ENCODE data around the gene CLEC4F.
"Not testable (repeated sequence)": the region's sequence is repeated elsewhere in the genome, so short reads cannot be mapped to it uniquely, and the experiment has no call there.

CLEC4F gene

DNA sequence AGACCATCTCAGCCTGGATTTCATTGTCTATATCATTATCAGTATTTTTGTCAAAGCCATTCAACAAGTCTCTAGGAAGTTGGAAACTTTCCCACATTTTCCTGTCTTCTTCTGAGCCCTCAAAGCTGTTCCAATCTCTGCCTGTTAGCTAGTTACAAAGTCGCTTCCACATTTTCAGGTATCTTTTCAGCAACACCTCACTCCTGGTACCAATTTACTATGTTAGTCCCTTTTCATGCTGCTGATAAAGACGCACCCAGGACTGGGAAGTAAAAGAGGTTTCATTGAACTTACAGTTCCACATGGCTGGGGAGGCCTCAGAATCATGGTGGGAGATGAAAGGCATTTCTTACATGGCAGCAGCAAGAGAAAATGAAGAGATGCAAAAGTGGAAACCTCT is 20.7 kb downstream of the CLEC4F start:
- CTCF ChIA-PET: no interaction called here
- POLR2A ChIA-PET: no interaction called here
- Histone ChIP-seq H3K9me3 (ENCODE audit: control extremely low read depth in 1 of 5, control insufficient read depth in 4 of 5, insufficient read depth in 2 of 5, low read depth in 1 of 5, low read length in 4 of 5) (peaks cover 0 to 6% (median 0%) of the 10 kb centered on the region in 5 experiments), H3K27ac (ENCODE audit: insufficient read depth in 1 of 2, low read depth in 1 of 2, low read length in 2 of 2, poor library complexity in 1 of 2, severe bottlenecking in 2 of 2) (no peak overlapping the region), H3K4me3 (ENCODE audit: control insufficient read depth in 1 of 7, extremely low read depth in 1 of 7, insufficient read depth in 4 of 7, low read depth in 2 of 7, low read length in 6 of 7) (no peak overlapping the region), H3K36me3 (ENCODE audit: control insufficient read depth in 4 of 4, insufficient read depth in 4 of 4, low read length in 3 of 4) (no peaks in the 10 kb centered on the region), H3K27me3 (replicated peaks in 2 of 5; ENCODE audit: control insufficient read depth in 4 of 5, insufficient read depth in 5 of 5, low read length in 4 of 5) (peaks cover 0 to 26% (median 20%) of the 10 kb centered on the region in 5 experiments), H3K4me1 (ENCODE audit: control extremely low read depth in 1 of 4, control insufficient read depth in 4 of 4, insufficient read depth in 4 of 4, low read length in 3 of 4) (no peaks in the 10 kb centered on the region)
- WGBS (ENCODE audit: insufficient coverage): 100% methylated on average over 2 of the region's 2 CpGs
- no peak for DNase-seq

DNA sequence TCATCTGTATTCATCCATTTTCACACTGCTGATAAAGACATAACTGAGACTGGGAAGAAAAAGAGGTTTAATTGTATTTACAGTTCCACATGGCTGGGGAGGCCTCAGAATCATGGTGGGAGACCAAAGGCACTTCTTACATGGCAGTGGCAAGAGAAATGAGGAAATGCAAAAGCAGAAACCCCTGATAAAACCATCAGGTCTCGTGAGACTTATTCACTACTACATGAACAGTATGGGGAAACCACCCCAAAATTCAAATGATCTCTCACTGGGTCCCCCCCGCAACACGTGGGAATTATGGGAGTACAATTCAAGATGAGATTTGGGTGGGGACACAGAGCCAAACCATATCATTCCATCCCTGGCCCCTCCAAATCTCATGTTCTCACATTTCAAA is 22.4 kb downstream of the CLEC4F start:
- H3K27ac ChIP-seq (ENCODE audit: insufficient read depth in 1 of 2, low read depth in 1 of 2, low read length in 2 of 2, poor library complexity in 1 of 2, severe bottlenecking in 2 of 2); DNase-seq; H3K4me1 ChIP-seq (ENCODE audit: control extremely low read depth in 1 of 4, control insufficient read depth in 4 of 4, insufficient read depth in 4 of 4, low read length in 3 of 4); H3K36me3 ChIP-seq (ENCODE audit: control insufficient read depth in 4 of 4, insufficient read depth in 4 of 4, low read length in 3 of 4); H3K9me3 ChIP-seq (ENCODE audit: control extremely low read depth in 1 of 5, control insufficient read depth in 4 of 5, insufficient read depth in 2 of 5, low read depth in 1 of 5, low read length in 4 of 5); POLR2A ChIA-PET; H3K4me3 ChIP-seq (ENCODE audit: control insufficient read depth in 1 of 7, extremely low read depth in 1 of 7, insufficient read depth in 4 of 7, low read depth in 2 of 7, low read length in 6 of 7): not testable (repeated sequence)
- CTCF ChIA-PET: interaction anchor here (1.2 kb wide), 1 partner anchor 9 kb away, joined by 3 read pairs; no protein-coding TSS in a partner anchor
- peaks cover 0 to 41% (median 25%) of the 10 kb centered on the region in 5 experiments for H3K27me3 ChIP-seq (replicated peaks in 2 of 5; ENCODE audit: control insufficient read depth in 4 of 5, insufficient read depth in 5 of 5, low read length in 4 of 5)
- no CpG with 5 or more reads among the region's 3 CpGs for WGBS (ENCODE audit: insufficient coverage)

DNA sequence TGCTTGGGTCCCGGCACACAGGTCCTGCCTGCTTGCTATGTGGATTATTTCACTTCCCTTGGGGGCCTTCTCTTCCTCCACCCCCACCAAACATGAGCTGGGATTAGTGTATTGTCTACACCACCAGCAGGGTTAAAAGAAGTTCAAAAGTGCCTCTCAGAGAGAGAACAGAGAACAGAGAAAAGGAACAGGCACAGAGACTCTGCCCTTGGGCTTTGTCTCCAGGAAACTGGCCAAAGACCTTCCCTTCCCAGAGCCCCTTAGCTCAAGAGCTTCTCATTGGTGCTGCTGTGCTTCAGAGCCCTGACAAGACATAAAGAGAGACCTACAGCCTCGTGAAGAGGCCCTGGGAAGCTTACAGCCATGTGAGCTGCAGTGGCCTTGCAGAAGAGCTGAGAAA is 22.9 kb downstream of the CLEC4F start:
- CTCF ChIA-PET: interaction anchor here (0.7 to 1.1 kb wide), 2 partner anchors 8 to 10 kb away, joined by 3 to 5 read pairs; no protein-coding TSS in a partner anchor
- WGBS (ENCODE audit: insufficient coverage): 63% methylated on average over 1 of the region's 2 CpGs

DNA sequence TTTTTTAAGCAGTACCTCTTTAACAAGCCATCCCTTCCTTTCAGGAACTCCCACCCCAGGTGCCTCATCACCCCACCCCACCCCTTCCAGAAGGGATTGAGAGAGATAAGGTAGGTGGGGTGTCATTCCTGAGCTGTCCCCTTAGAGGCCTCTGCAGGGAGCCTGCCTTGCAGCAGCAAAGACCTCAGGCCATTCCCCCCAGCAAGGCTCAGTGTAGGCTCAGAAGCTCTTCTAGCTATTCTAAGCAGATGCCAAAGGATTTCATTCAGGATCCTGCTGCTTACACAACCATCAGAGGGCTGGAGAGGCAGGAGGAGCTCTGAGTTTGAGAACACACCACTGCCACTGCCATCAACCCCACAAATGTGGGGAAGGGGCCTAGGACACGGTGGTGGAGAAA is 24.1 kb downstream of the CLEC4F start:
- H3K9me3 ChIP-seq (ENCODE audit: control extremely low read depth in 1 of 5, control insufficient read depth in 4 of 5, insufficient read depth in 2 of 5, low read depth in 1 of 5, low read length in 4 of 5): peaks cover 0 to 6% (median 0%) of the 10 kb centered on the region in 5 experiments
- peaks cover 8 to 42% (median 32%) of the 10 kb centered on the region in 5 experiments for H3K27me3 ChIP-seq (replicated peaks in 2 of 5; ENCODE audit: control insufficient read depth in 4 of 5, insufficient read depth in 5 of 5, low read length in 4 of 5)
- no CpG with 5 or more reads among the region's 1 CpG for WGBS (ENCODE audit: insufficient coverage)
- H3K4me3 ChIP-seq (ENCODE audit: control insufficient read depth in 1 of 7, extremely low read depth in 1 of 7, insufficient read depth in 4 of 7, low read depth in 2 of 7, low read length in 6 of 7): no peak overlapping the region
- no peak for DNase-seq
- ChIA-PET POLR2A (no interaction called here), CTCF (interaction anchor here (0.8 to 1.6 kb wide), 3 partner anchors 9 to 124 kb away, joined by 3 to 5 read pairs (median 3); no protein-coding TSS in a partner anchor)
- no peak overlapping the region for H3K27ac ChIP-seq (ENCODE audit: insufficient read depth in 1 of 2, low read depth in 1 of 2, low read length in 2 of 2, poor library complexity in 1 of 2, severe bottlenecking in 2 of 2)
- no peaks in the 10 kb centered on the region for H3K36me3 ChIP-seq (ENCODE audit: control insufficient read depth in 4 of 4, insufficient read depth in 4 of 4, low read length in 3 of 4)
- H3K4me1 ChIP-seq (ENCODE audit: control extremely low read depth in 1 of 4, control insufficient read depth in 4 of 4, insufficient read depth in 4 of 4, low read length in 3 of 4): no peaks in the 10 kb centered on the region

More for the DNA sequence above, 22.9 kb downstream of the CLEC4F start:
- POLR2A ChIA-PET: no interaction called here
- Histone ChIP-seq H3K4me3 (ENCODE audit: control insufficient read depth in 1 of 7, extremely low read depth in 1 of 7, insufficient read depth in 4 of 7, low read depth in 2 of 7, low read length in 6 of 7) (no peak overlapping the region), H3K9me3 (ENCODE audit: control extremely low read depth in 1 of 5, control insufficient read depth in 4 of 5, insufficient read depth in 2 of 5, low read depth in 1 of 5, low read length in 4 of 5) (peaks cover 0 to 6% (median 0%) of the 10 kb centered on the region in 5 experiments), H3K36me3 (ENCODE audit: control insufficient read depth in 4 of 4, insufficient read depth in 4 of 4, low read length in 3 of 4) (no peaks in the 10 kb centered on the region), H3K4me1 (ENCODE audit: control extremely low read depth in 1 of 4, control insufficient read depth in 4 of 4, insufficient read depth in 4 of 4, low read length in 3 of 4) (no peaks in the 10 kb centered on the region), H3K27me3 (replicated peaks in 2 of 5; ENCODE audit: control insufficient read depth in 4 of 5, insufficient read depth in 5 of 5, low read length in 4 of 5) (peaks cover 0 to 41% (median 27%) of the 10 kb centered on the region in 5 experiments), H3K27ac (ENCODE audit: insufficient read depth in 1 of 2, low read depth in 1 of 2, low read length in 2 of 2, poor library complexity in 1 of 2, severe bottlenecking in 2 of 2) (no peak overlapping the region)
- DNase-seq: no peak

DNA sequence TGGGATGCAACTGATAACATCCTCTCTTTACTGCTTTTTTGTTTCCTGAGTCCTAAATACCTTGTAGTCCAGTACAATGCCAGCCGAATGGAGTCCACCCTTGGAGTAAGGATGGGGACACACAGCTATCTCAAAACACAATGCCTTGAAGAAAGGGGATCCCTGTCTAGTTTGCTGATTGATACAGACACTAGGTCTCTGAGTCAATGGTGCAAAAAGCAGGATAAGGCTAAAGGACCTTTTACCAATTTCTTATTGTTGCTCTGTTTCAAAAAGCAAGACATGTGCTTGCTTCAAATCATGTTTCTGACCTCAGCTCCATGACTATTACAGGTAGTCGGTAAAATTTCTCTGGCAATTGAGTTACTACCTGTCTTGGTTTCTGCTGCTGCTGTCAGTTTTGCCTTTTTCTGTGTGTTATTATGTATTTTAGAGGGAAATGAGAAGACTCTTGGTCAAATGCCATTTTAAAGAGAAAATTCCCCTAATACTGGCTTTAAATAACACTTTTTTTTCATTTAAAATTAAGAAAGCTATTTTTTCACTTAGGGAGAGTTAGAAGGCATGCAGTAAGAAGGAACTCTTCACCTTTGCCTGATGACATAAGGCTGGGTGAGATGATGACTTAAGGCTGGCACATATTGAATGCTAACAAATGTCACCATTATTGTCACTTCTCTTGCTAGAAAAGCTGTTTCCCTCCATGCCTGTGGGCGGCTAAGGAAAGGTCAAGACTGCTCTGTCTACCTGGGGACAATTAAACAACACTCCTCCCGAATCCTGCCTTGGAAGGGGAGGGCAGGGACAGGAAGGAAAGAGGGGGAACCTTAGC is 25.0 kb downstream of the CLEC4F start:
- ChIA-PET CTCF (interaction anchor here (0.6 to 1.6 kb wide), 4 partner anchors 10 to 202 kb away, joined by 3 read pairs; no protein-coding TSS in a partner anchor), POLR2A (no interaction called here)
- H3K36me3 ChIP-seq (ENCODE audit: control insufficient read depth in 4 of 4, insufficient read depth in 4 of 4, low read length in 3 of 4): no peaks in the 10 kb centered on the region
- no peak overlapping the region for H3K27ac ChIP-seq (ENCODE audit: insufficient read depth in 1 of 2, low read depth in 1 of 2, low read length in 2 of 2, poor library complexity in 1 of 2, severe bottlenecking in 2 of 2)
- no peak overlapping the region for H3K4me3 ChIP-seq (ENCODE audit: control insufficient read depth in 1 of 7, extremely low read depth in 1 of 7, insufficient read depth in 4 of 7, low read depth in 2 of 7, low read length in 6 of 7)
- no peak for DNase-seq
- H3K4me1 ChIP-seq (ENCODE audit: control extremely low read depth in 1 of 4, control insufficient read depth in 4 of 4, insufficient read depth in 4 of 4, low read length in 3 of 4): peaks cover 0 to 3% (median under 1%) of the 10 kb centered on the region in 4 experiments
- peaks cover 0 to 6% (median 0%) of the 10 kb centered on the region in 5 experiments for H3K9me3 ChIP-seq (ENCODE audit: control extremely low read depth in 1 of 5, control insufficient read depth in 4 of 5, insufficient read depth in 2 of 5, low read depth in 1 of 5, low read length in 4 of 5)
- WGBS (ENCODE audit: insufficient coverage): 95% methylated on average over 3 of the region's 4 CpGs
- H3K27me3 ChIP-seq (replicated peaks in 2 of 5; ENCODE audit: control insufficient read depth in 4 of 5, insufficient read depth in 5 of 5, low read length in 4 of 5): peaks cover 15 to 49% (median 35%) of the 10 kb centered on the region in 5 experiments

DNA sequence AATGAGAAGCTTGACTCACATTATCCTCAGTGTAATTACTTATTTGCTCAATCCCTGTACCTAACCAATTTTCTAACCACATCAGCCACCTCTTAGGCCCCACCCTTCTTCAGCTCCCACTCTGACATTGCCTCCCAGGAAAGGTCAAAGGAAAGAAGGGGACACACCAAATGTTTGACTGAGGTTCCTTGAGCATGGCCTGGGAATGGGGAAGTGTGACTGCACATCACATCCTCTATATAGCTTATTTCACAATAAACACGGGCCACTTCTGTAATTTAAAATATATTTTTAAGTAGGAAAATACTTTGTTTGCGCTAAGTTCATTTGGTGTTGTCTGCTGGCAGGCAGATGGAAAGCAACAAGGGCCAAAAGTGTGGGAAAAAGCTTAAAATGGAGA is 26.9 kb downstream of the CLEC4F start:
- WGBS (ENCODE audit: insufficient coverage): 100% methylated on average over 1 of the region's 2 CpGs
- POLR2A ChIA-PET: no interaction called here
- peaks cover 0 to 15% (median 6%) of the 10 kb centered on the region in 4 experiments for H3K4me1 ChIP-seq (ENCODE audit: control extremely low read depth in 1 of 4, control insufficient read depth in 4 of 4, insufficient read depth in 4 of 4, low read length in 3 of 4)
- peak in 2 of 3 donors; percentile 32 to 43 for DNase-seq
- peaks cover 21 to 64% (median 40%) of the 10 kb centered on the region in 5 experiments for H3K27me3 ChIP-seq (replicated peaks in 2 of 5; ENCODE audit: control insufficient read depth in 4 of 5, insufficient read depth in 5 of 5, low read length in 4 of 5)
- no peaks in the 10 kb centered on the region for H3K9me3 ChIP-seq (ENCODE audit: control extremely low read depth in 1 of 5, control insufficient read depth in 4 of 5, insufficient read depth in 2 of 5, low read depth in 1 of 5, low read length in 4 of 5)
- no peak overlapping the region for H3K4me3 ChIP-seq (ENCODE audit: control insufficient read depth in 1 of 7, extremely low read depth in 1 of 7, insufficient read depth in 4 of 7, low read depth in 2 of 7, low read length in 6 of 7)
- H3K36me3 ChIP-seq (ENCODE audit: control insufficient read depth in 4 of 4, insufficient read depth in 4 of 4, low read length in 3 of 4): no peaks in the 10 kb centered on the region
- CTCF ChIA-PET: interaction anchor here (0.7 to 1.4 kb wide), 3 partner anchors 70 to 129 kb away, joined by 3 read pairs; no protein-coding TSS in a partner anchor
- no peak overlapping the region for H3K27ac ChIP-seq (ENCODE audit: insufficient read depth in 1 of 2, low read depth in 1 of 2, low read length in 2 of 2, poor library complexity in 1 of 2, severe bottlenecking in 2 of 2)
